GM23338 (cell line): Measurements from ENCODE around the gene OR7D4. TPM values are rescaled to one million over a fixed set of nuclear protein-coding genes. Genes with fewer than 3 reads are reported as not detected.

ENCODE experiments used
- ATAC-seq: fragments of 200-7000 bp; cut with Tn5 transposase; 3 replicates; pipeline ENCODE4 v1.9.1; 2020
- DNase-seq: peaks from one replicate; pipeline ENCODE4 v3.0.0-alpha.2; 2015; ENCODE audit warnings: low spot score
- H2AFZ ChIP-seq: fragments of 200-600 bp; sonication (generic); 2 replicates; pipeline ENCODE4 v1.8.0; 2016; ENCODE audit warnings: antibody characterized with exemption, mild to moderate bottlenecking, moderate library complexity
- H3F3A ChIP-seq: fragments of 200-600 bp; sonication (generic); replicated peaks from 2 replicates; pipeline ENCODE4 v1.8.0; 2017; ENCODE audit warnings: antibody characterized with exemption, mixed run types, low read depth
- H3K27ac ChIP-seq: fragments of 200-600 bp; sonication (generic); 2 replicates; pipeline ENCODE4 v1.6.1; 2016; ENCODE audit warnings: low read depth
- H3K27me3 ChIP-seq: fragments of 200-600 bp; sonication (generic); 2 replicates; pipeline ENCODE4 v1.8.0; 2016; ENCODE audit warnings: mild to moderate bottlenecking, mixed run types, moderate library complexity; ENCODE audit not compliant: insufficient read depth
- H3K36me3 ChIP-seq: fragments of 200-600 bp; sonication (generic); 2 replicates; pipeline ENCODE4 v1.8.0; 2016; ENCODE audit warnings: mild to moderate bottlenecking; ENCODE audit not compliant: insufficient read depth
- H3K4me1 ChIP-seq: fragments of 200-600 bp; sonication (generic); 2 replicates; pipeline ENCODE4 v1.8.0; 2016; ENCODE audit warnings: mild to moderate bottlenecking, moderate library complexity; ENCODE audit not compliant: insufficient read depth
- H3K4me2 ChIP-seq: fragments of 200-600 bp; sonication (generic); 2 replicates; pipeline ENCODE4 v1.7.1; 2017; ENCODE audit warnings: mixed run types
- H3K4me3 ChIP-seq: fragments of 200-600 bp; sonication (generic); 2 replicates; pipeline ENCODE4 v1.6.1; 2016; ENCODE audit warnings: mixed run types
- H3K79me2 ChIP-seq: fragments of 200-600 bp; sonication (generic); replicated peaks from 2 replicates; pipeline ENCODE4 v1.8.0; 2017; ENCODE audit warnings: mild to moderate bottlenecking; ENCODE audit not compliant: insufficient read depth
- H3K9me2 ChIP-seq: fragments of 200-600 bp; sonication (generic); 2 replicates; pipeline ENCODE4 v1.8.0; 2017; ENCODE audit not compliant: insufficient read depth
- H4K20me1 ChIP-seq: fragments of 200-600 bp; sonication (generic); replicated peaks from 2 replicates; pipeline ENCODE4 v1.8.0; 2017; ENCODE audit warnings: mild to moderate bottlenecking; ENCODE audit not compliant: insufficient read depth
- H3K27ac Mint-ChIP-seq: 2 replicates; pipeline ENCODE4 v1.8.0; 2020; ENCODE audit warnings: inconsistent platforms, mild to moderate bottlenecking, moderate library complexity, mixed read lengths
- H3K27me3 Mint-ChIP-seq: 3 replicates; pipeline ENCODE4 v1.8.0; 2022; ENCODE audit warnings: low read depth, mild to moderate bottlenecking, moderate library complexity, mixed read lengths, inconsistent platforms; ENCODE audit not compliant: insufficient read depth, poor library complexity
- H3K36me3 Mint-ChIP-seq: 3 replicates; pipeline ENCODE4 v1.8.0; 2021; ENCODE audit warnings: low read depth, mild to moderate bottlenecking, inconsistent platforms, moderate library complexity, mixed read lengths
- H3K4me1 Mint-ChIP-seq: 3 replicates; pipeline ENCODE4 v1.8.0; 2020; ENCODE audit warnings: mild to moderate bottlenecking, inconsistent platforms, mixed read lengths
- H3K4me3 Mint-ChIP-seq: 3 replicates; pipeline ENCODE4 v1.8.0; 2021; ENCODE audit warnings: moderate library complexity, mild to moderate bottlenecking, inconsistent platforms, mixed read lengths
- H3K9me3 Mint-ChIP-seq: 3 replicates; pipeline ENCODE4 v1.8.0; 2020; ENCODE audit warnings: moderate library complexity, mild to moderate bottlenecking, inconsistent platforms, mixed read lengths
- EZH2 ChIP-seq: fragments of 200-600 bp; sonication (generic); IDR thresholded peaks from one replicate; pipeline ENCODE4 v1.8.0; 2017; ENCODE audit warnings: antibody characterized with exemption, mild to moderate bottlenecking, low read depth; ENCODE audit not compliant: unreplicated experiment
- EZH2phosphoT487 ChIP-seq: fragments of 200-600 bp; sonication (generic); IDR thresholded peaks from one replicate; pipeline ENCODE4 v1.8.1; 2018; ENCODE audit warnings: antibody characterized with exemption; ENCODE audit not compliant: unreplicated experiment
- JUNB ChIP-seq: IDR thresholded peaks from one replicate; pipeline ENCODE4 v1.6.1; 2016; ENCODE audit warnings: antibody characterized with exemption; ENCODE audit not compliant: unreplicated experiment
- NANOG ChIP-seq: IDR thresholded peaks from 2 replicates; pipeline ENCODE4 v1.6.1; 2016; ENCODE audit warnings: antibody characterized with exemption, borderline replicate concordance
- POLR2AphosphoS5 ChIP-seq: IDR thresholded peaks from 2 replicates; pipeline ENCODE4 v1.6.1; 2016; ENCODE audit warnings: antibody characterized with exemption, low read depth
- ZNF114 ChIP-seq: fragments of 250-450 bp; sonication (Bioruptor Pico); IDR thresholded peaks from 2 replicates; pipeline ENCODE4 v1.5.0; 2020; ENCODE audit warnings: mild to moderate bottlenecking, moderate library complexity
- ZNF331 ChIP-seq: fragments of 250-450 bp; sonication (Bioruptor Pico); IDR thresholded peaks from 2 replicates; pipeline ENCODE4 v1.5.0; 2020; ENCODE audit warnings: low read depth, mild to moderate bottlenecking, moderate library complexity
- polyA plus RNA-seq: library from polyadenylated mRNA; unstranded; fragments of >200 nt; fragmentation: Nextera tagmentation; extraction: Ambion mirVana; gene quantifications from 2 replicates; pipeline ENCODE4 v1.2.1, GENCODE V29; 2016
- total RNA-seq: library from RNA; depleted of rRNA; stranded (reverse); fragments of >200 nt; shearing (Covaris generic); gene quantifications from 2 replicates; pipeline ENCODE4 v1.2.3, GENCODE V29; 2014
- TF ChIP-seq, protein P1 (sequence below): fragments of 250-450 bp; sonication (Bioruptor Pico); IDR thresholded peaks from 2 replicates; pipeline ENCODE4 v1.5.0; 2020; ENCODE audit warnings: mild to moderate bottlenecking, moderate library complexity
- TF ChIP-seq, protein P2 (sequence below), 2 experiments: fragments of 200-600 bp in 1 of 2; sonication (generic) in 1 of 2; conservative IDR thresholded peaks; 2 replicates each; pipeline versions ENCODE4 v1.5.1 to v1.6.1; 2016 to 2017; ENCODE audit warnings: antibody characterized with exemption in 2 of 2, low read depth in 2 of 2, mild to moderate bottlenecking in 2 of 2, moderate library complexity in 1 of 2
- TF ChIP-seq, protein P3 (sequence below): IDR thresholded peaks from 2 replicates; pipeline ENCODE4 v1.6.1; 2016; ENCODE audit warnings: antibody characterized with exemption

Gene OR7D4
- total and polyA plus RNA-seq, 2 experiments from 2014 or later = not detected

DNA sequence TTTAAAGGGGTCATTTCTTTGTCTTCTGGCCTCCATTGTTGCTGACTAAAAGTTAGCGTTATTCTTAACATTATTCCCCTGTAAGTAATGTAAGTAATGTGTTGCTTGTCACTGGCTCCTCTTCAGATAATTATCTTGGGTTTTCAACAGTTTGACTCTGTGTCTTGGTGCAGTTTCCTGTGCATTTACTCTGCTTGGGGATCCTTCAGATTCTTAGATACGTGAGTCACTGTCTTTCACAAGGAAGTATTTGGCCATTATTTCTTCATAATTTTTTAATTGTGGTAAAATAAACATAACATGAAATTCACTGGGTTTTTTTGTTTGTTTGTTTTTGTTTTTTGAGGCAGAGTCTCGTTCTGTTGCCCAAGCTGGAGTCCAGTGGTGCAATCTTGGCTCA is 54.1 kb downstream of the OR7D4 start:
- no peak for DNase-seq
- Histone ChIP-seq H3K4me3 (no peak overlapping the region), H3K4me1 (no peaks in the 10 kb centered on the region), H3K27me3 (no peaks in the 10 kb centered on the region), H2AFZ (no peak overlapping the region), H3K4me2 (no peak overlapping the region), H3K79me2 (peaks cover 9% of the 10 kb centered on the region), H3K9me2 (no peaks in the 10 kb centered on the region), H3K36me3 (peaks cover 38% of the 10 kb centered on the region), H3K27ac (no peak overlapping the region), H3F3A (no peaks in the 10 kb centered on the region), H4K20me1 (0 out of 2 replicates have a peak, but pooled peaks cover 7% of the 10 kb centered on the region)
- Mint-ChIP-seq H3K36me3 (peaks cover 71% of the 10 kb centered on the region), H3K4me1 (no peaks in the 10 kb centered on the region), H3K9me3 (peaks cover 55% of the 10 kb centered on the region), H3K4me3 (no peak overlapping the region), H3K27me3 (no peaks in the 10 kb centered on the region), H3K27ac (no peak overlapping the region)
- no peak for ATAC-seq
- TF ChIP-seq EZH2phosphoT487 (no peak), ZNF331 (CRISPR knock-in tag) (no peak), JUNB (no peak), POLR2AphosphoS5 (no peak), ZNF114 (CRISPR knock-in tag) (no peak), EZH2 (no peak), NANOG (no peak)
- TF ChIP-seq, protein P1, sequence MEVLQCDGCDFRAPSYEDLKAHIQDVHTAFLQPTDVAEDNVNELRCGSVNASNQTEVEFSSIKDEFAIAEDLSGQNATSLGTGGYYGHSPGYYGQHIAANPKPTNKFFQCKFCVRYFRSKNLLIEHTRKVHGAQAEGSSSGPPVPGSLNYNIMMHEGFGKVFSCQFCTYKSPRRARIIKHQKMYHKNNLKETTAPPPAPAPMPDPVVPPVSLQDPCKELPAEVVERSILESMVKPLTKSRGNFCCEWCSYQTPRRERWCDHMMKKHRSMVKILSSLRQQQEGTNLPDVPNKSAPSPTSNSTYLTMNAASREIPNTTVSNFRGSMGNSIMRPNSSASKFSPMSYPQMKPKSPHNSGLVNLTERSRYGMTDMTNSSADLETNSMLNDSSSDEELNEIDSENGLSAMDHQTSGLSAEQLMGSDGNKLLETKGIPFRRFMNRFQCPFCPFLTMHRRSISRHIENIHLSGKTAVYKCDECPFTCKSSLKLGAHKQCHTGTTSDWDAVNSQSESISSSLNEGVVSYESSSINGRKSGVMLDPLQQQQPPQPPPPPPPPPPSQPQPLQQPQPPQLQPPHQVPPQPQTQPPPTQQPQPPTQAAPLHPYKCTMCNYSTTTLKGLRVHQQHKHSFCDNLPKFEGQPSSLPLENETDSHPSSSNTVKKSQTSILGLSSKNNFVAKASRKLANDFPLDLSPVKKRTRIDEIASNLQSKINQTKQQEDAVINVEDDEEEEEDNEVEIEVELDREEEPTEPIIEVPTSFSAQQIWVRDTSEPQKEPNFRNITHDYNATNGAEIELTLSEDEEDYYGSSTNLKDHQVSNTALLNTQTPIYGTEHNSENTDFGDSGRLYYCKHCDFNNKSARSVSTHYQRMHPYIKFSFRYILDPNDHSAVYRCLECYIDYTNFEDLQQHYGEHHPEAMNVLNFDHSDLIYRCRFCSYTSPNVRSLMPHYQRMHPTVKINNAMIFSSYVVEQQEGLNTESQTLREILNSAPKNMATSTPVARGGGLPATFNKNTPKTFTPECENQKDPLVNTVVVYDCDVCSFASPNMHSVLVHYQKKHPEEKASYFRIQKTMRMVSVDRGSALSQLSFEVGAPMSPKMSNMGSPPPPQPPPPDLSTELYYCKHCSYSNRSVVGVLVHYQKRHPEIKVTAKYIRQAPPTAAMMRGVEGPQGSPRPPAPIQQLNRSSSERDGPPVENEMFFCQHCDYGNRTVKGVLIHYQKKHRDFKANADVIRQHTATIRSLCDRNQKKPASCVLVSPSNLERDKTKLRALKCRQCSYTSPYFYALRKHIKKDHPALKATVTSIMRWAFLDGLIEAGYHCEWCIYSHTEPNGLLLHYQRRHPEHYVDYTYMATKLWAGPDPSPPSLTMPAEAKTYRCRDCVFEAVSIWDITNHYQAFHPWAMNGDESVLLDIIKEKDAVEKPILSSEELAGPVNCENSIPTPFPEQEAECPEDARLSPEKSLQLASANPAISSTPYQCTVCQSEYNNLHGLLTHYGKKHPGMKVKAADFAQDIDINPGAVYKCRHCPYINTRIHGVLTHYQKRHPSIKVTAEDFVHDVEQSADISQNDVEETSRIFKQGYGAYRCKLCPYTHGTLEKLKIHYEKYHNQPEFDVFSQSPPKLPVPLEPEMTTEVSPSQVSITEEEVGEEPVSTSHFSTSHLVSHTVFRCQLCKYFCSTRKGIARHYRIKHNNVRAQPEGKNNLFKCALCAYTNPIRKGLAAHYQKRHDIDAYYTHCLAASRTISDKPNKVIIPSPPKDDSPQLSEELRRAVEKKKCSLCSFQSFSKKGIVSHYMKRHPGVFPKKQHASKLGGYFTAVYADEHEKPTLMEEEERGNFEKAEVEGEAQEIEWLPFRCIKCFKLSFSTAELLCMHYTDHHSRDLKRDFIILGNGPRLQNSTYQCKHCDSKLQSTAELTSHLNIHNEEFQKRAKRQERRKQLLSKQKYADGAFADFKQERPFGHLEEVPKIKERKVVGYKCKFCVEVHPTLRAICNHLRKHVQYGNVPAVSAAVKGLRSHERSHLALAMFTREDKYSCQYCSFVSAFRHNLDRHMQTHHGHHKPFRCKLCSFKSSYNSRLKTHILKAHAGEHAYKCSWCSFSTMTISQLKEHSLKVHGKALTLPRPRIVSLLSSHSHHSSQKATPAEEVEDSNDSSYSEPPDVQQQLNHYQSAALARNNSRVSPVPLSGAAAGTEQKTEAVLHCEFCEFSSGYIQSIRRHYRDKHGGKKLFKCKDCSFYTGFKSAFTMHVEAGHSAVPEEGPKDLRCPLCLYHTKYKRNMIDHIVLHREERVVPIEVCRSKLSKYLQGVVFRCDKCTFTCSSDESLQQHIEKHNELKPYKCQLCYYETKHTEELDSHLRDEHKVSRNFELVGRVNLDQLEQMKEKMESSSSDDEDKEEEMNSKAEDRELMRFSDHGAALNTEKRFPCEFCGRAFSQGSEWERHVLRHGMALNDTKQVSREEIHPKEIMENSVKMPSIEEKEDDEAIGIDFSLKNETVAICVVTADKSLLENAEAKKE (CRISPR knock-in tag) = no peak
- TF ChIP-seq, protein P2, sequence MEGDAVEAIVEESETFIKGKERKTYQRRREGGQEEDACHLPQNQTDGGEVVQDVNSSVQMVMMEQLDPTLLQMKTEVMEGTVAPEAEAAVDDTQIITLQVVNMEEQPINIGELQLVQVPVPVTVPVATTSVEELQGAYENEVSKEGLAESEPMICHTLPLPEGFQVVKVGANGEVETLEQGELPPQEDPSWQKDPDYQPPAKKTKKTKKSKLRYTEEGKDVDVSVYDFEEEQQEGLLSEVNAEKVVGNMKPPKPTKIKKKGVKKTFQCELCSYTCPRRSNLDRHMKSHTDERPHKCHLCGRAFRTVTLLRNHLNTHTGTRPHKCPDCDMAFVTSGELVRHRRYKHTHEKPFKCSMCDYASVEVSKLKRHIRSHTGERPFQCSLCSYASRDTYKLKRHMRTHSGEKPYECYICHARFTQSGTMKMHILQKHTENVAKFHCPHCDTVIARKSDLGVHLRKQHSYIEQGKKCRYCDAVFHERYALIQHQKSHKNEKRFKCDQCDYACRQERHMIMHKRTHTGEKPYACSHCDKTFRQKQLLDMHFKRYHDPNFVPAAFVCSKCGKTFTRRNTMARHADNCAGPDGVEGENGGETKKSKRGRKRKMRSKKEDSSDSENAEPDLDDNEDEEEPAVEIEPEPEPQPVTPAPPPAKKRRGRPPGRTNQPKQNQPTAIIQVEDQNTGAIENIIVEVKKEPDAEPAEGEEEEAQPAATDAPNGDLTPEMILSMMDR (conservative IDR thresholded peaks at IDR 0.05; ENCODE audit: low read depth in 2 of 2) = no peak
- TF ChIP-seq, protein P3, sequence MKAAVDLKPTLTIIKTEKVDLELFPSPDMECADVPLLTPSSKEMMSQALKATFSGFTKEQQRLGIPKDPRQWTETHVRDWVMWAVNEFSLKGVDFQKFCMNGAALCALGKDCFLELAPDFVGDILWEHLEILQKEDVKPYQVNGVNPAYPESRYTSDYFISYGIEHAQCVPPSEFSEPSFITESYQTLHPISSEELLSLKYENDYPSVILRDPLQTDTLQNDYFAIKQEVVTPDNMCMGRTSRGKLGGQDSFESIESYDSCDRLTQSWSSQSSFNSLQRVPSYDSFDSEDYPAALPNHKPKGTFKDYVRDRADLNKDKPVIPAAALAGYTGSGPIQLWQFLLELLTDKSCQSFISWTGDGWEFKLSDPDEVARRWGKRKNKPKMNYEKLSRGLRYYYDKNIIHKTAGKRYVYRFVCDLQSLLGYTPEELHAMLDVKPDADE = no peak
